ENCODE data around the gene SLIT3.

DNA sequence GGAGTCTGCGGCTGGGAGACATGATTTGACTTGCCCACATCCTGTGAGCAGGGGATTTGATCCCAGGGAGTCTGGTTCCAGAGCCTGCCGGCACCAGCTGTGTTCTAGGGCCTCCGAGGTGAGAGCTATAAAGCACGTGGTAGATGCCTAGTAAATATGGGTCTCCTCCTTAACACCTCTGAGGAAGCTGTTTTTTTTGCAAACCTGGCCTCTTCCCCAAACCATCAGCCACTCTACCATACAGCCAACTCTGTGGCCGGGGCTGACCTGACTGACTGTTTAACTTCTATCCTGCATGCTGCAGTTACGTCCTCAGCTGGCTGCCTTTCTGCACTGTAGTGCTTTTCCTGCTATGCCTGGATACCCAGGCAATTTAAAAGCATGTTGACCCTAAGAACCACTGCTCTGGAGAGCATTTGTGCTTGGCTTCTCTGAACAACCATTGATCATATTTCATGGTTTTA lies 220.5 kb downstream of the SLIT3 start:
- TF ChIP-seq TARDBP (IDR thresholded peaks at IDR 0.05) (no peak), SP1 (IDR thresholded peaks at IDR 0.05) (no peak), FOXM1 (IDR thresholded peaks at IDR 0.05; ENCODE audit: borderline replicate concordance) (no peak), ZNF384 (IDR thresholded peaks at IDR 0.05) (no peak), FOXA1 (IDR thresholded peaks at IDR 0.05) (no peak), BHLHE40 (IDR thresholded peaks at IDR 0.05; ENCODE audit: borderline replicate concordance) (no peak), CTBP1 (IDR thresholded peaks at IDR 0.05; ENCODE audit: borderline replicate concordance) (no peak), ARNT (IDR thresholded peaks at IDR 0.05) (no peak), NFRKB (IDR thresholded peaks at IDR 0.05) (no peak)
